Endothelial cell of umbilical vein (primary cell): Measurements from ENCODE around the gene C1orf210. TPM values are rescaled to one million over a fixed set of nuclear protein-coding genes. Genes with fewer than 3 reads are reported as not detected.

Source experiments
- BruUV-seq: library from RNA; stranded (reverse); fragments of 400-500 nt; replicated peaks from 2 replicates; lab custom pipeline; 2021; lab: Mats Ljungman, UMichigan
- CTCF ChIA-PET: fragments of 300-600, 350-600 bp; sonication (Branson Sonifier 250); formaldehyde crosslinking; loops from one replicate; lab custom pipeline; 2021; ENCODE audit warnings: antibody characterized with exemption, inconsistent platforms; lab: Charles Lee
- POLR2A ChIA-PET: fragments of 300-600, 350-600 bp; sonication (Branson Sonifier 250); formaldehyde crosslinking; loops from one replicate; lab custom pipeline; 2021; ENCODE audit warnings: antibody characterized with exemption, inconsistent platforms; lab: Charles Lee
- DNase-seq: peaks from one replicate; pipeline ENCODE4 v3.0.0-alpha.2; 2011; ENCODE audit warnings: low read depth, low spot score
- FAIRE-seq: peaks from 2 replicates; lab custom pipeline; 2011; peaks lifted over from hg19 to GRCh38; lab: Jason Lieb, UNC
- H2AFZ ChIP-seq: 2 replicates; pipeline ENCODE4 v1.6.0; 2012; ENCODE audit warnings: low read depth, low read length, control low read depth, inconsistent platforms
- H3K27ac ChIP-seq: 2 replicates; pipeline ENCODE4 v1.5.1; 2011; ENCODE audit warnings: low read depth, mild to moderate bottlenecking, control low read depth, low read length, moderate library complexity; ENCODE audit not compliant: insufficient read depth
- H3K27me3 ChIP-seq, 2 experiments: 2 replicates each; pipeline versions ENCODE4 v1.6.0 to v1.6.1; 2011; ENCODE audit warnings: low read length in 2 of 2, mixed read lengths in 1 of 2; ENCODE audit not compliant: control insufficient read depth in 2 of 2, insufficient read depth in 2 of 2
- H3K36me3 ChIP-seq, 2 experiments: 2 replicates in 1 of 2; 3 replicates in 1 of 2; pipeline ENCODE4 v1.5.1; 2011; ENCODE audit warnings: low read length in 2 of 2, mild to moderate bottlenecking in 1 of 2, moderate library complexity in 1 of 2; ENCODE audit not compliant: control insufficient read depth in 2 of 2, insufficient read depth in 2 of 2; ENCODE audit errors: extremely low read depth in 1 of 2
- H3K4me1 ChIP-seq: 3 replicates; pipeline ENCODE4 v1.5.1; 2011; ENCODE audit warnings: mild to moderate bottlenecking, low read length; ENCODE audit not compliant: control insufficient read depth, insufficient read depth; ENCODE audit errors: extremely low read depth
- H3K4me2 ChIP-seq: 2 replicates; pipeline ENCODE4 v1.6.1; 2011; ENCODE audit warnings: low read length, control low read depth, mixed read lengths; ENCODE audit not compliant: insufficient read depth
- H3K4me3 ChIP-seq, 3 experiments: fragments of 200-600 bp in 1 of 3; sonication (generic), shearing (Covaris generic) in 1 of 3; replicated peaks in 1 of 3; 2 replicates each; pipeline ENCODE4 v1.5.1; 2011 to 2016; ENCODE audit warnings: control low read depth in 3 of 3, low read length in 3 of 3, mild to moderate bottlenecking in 2 of 3, inconsistent platforms in 1 of 3, low read depth in 1 of 3, moderate library complexity in 1 of 3; ENCODE audit not compliant: insufficient read depth in 1 of 3
- H3K79me2 ChIP-seq: 2 replicates; pipeline ENCODE4 v1.6.0; 2012; ENCODE audit warnings: low read length, inconsistent platforms; ENCODE audit not compliant: control insufficient read depth, insufficient read depth
- H3K9ac ChIP-seq: replicated peaks from 2 replicates; pipeline ENCODE3; 2011; ENCODE audit warnings: low read length, control low read depth; ENCODE audit not compliant: insufficient read depth; ENCODE audit errors: extremely low read depth
- H3K9me1 ChIP-seq: replicated peaks from 3 replicates; pipeline ENCODE4 v1.6.0; 2011; ENCODE audit warnings: mild to moderate bottlenecking, low read length; ENCODE audit not compliant: control insufficient read depth, insufficient read depth; ENCODE audit errors: extremely low read depth
- H3K9me3 ChIP-seq: replicated peaks from 2 replicates; pipeline ENCODE4 v1.5.1; 2012; ENCODE audit warnings: low read length, inconsistent platforms; ENCODE audit not compliant: control insufficient read depth, insufficient read depth
- H4K20me1 ChIP-seq: replicated peaks from 2 replicates; pipeline ENCODE3; 2011; ENCODE audit warnings: mild to moderate bottlenecking, low read length; ENCODE audit not compliant: control insufficient read depth, insufficient read depth; ENCODE audit errors: extremely low read depth
- EZH2 ChIP-seq: IDR thresholded peaks from 2 replicates; pipeline ENCODE4 v1.6.1; 2012; ENCODE audit warnings: borderline replicate concordance, low read depth, mild to moderate bottlenecking, moderate library complexity, low read length, inconsistent platforms; ENCODE audit not compliant: severe bottlenecking
- FOS ChIP-seq: IDR thresholded peaks from 2 replicates; pipeline ENCODE4 v1.6.1; 2011; ENCODE audit warnings: mild to moderate bottlenecking, low read length, moderate library complexity, borderline replicate concordance; ENCODE audit not compliant: insufficient read depth
- GATA2 ChIP-seq: IDR thresholded peaks from 2 replicates; pipeline ENCODE4 v1.7.0; 2011; ENCODE audit warnings: low read depth, mild to moderate bottlenecking, moderate library complexity, mixed read lengths, low read length; ENCODE audit not compliant: insufficient read length, insufficient read depth
- JUN ChIP-seq: IDR thresholded peaks from 2 replicates; pipeline ENCODE4 v1.6.1; 2011; ENCODE audit warnings: borderline replicate concordance, low read depth; ENCODE audit not compliant: insufficient read length, insufficient read depth
- MYC ChIP-seq: IDR thresholded peaks from one replicate; pipeline ENCODE4 v1.6.1; 2011; ENCODE audit warnings: mild to moderate bottlenecking, low read depth, low read length
- POLR2AphosphoS5 ChIP-seq: IDR thresholded peaks from 2 replicates; pipeline ENCODE4 v1.6.1; 2012; ENCODE audit warnings: low read depth, mild to moderate bottlenecking, control low read depth, low read length, moderate library complexity; ENCODE audit not compliant: insufficient read depth
- dilution Hi-C: fragments of 300-500 bp; cut with MboI; formaldehyde crosslinking; loops from one replicate; pipeline ENCODE4 v1.15.0; 2019; ENCODE audit warnings: low sequenced_read_pairs; ENCODE audit not compliant: extremely low pct_ligation_motif_present
- intact Hi-C: fragments of 100-400 bp; cut with micrococcal nuclease; formaldehyde crosslinking; loops from one replicate; pipeline ENCODE4 v1.10.0; 2022
- polyA plus RNA-seq, 4 experiments: library from polyadenylated mRNA; depleted of rRNA in 3 of 4; stranded (reverse) in 3 of 4; unstranded in 1 of 4; fragments of >200 nt; gene quantifications; 2 replicates each; pipeline versions ENCODE4 v1.2.1 to v1.2.3, GENCODE V29; 2011 to 2012; ENCODE audit warnings: missing spikeins in 1 of 4
- total RNA-seq: library from RNA; stranded (reverse); gene quantifications from 2 replicates; pipeline ENCODE4 v1.2.3, GENCODE V29; 2021
- TF ChIP-seq, protein P1 (sequence below), 2 donors: IDR thresholded peaks; 1 replicate in 1 of 2; 2 replicates in 1 of 2; pipeline ENCODE4 v1.5.1; 2011; ENCODE audit warnings: low read length in 2 of 2, mild to moderate bottlenecking in 2 of 2, moderate library complexity in 2 of 2, control low read depth in 1 of 2, inconsistent platforms in 1 of 2, low read depth in 1 of 2; ENCODE audit not compliant: insufficient read depth in 1 of 2; ENCODE audit errors: extremely low read depth in 1 of 2
- TF ChIP-seq, protein P2 (sequence below): IDR thresholded peaks from 2 replicates; pipeline ENCODE4 v1.6.1; 2011; ENCODE audit not compliant: insufficient read depth, insufficient read length

Gene C1orf210
- total and polyA plus RNA-seq, 2 donors (not counting 3 experiments of a cell fraction or from before 2014, with no cell fraction given): not detected

DNA sequence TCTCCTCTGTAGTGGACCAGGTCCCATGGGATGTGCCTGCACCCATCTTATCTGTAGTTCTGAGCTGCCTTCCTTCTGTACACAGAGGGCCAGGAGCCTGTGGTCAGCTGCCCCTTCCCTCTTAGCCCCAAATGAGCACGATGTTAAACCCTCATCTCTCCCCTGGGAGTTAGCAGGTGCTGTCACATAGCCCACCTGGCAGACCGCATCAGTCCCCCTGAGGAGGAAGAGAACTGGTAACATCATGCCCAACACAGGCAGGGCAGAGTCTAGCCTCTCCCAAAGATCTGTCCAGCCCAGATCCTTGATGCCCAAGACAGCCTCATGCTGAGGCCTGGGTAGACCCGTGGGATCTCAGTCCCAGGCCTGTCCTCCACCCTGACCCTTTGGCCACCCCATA lies 20.1 kb upstream of the C1orf210 start:
- no peaks in the 10 kb centered on the region for H4K20me1 ChIP-seq
- FAIRE-seq (no peak), DNase-seq (no peak)
- ChIA-PET CTCF (no interaction called here), POLR2A (no interaction called here)
- H3K9me1 ChIP-seq: no peaks in the 10 kb centered on the region
- no peak overlapping the region for H3K4me3 ChIP-seq
- peaks cover 32 to 54% of the 10 kb centered on the region in 2 experiments for H3K36me3 ChIP-seq
- peaks cover 78% of the 10 kb centered on the region for H3K79me2 ChIP-seq
- H2AFZ ChIP-seq: no peak overlapping the region
- TF ChIP-seq MYC (no peak), FOS (no peak), EZH2 (no peak), GATA2 (no peak), POLR2AphosphoS5 (no peak), JUN (no peak)
- TF ChIP-seq, protein P1, sequence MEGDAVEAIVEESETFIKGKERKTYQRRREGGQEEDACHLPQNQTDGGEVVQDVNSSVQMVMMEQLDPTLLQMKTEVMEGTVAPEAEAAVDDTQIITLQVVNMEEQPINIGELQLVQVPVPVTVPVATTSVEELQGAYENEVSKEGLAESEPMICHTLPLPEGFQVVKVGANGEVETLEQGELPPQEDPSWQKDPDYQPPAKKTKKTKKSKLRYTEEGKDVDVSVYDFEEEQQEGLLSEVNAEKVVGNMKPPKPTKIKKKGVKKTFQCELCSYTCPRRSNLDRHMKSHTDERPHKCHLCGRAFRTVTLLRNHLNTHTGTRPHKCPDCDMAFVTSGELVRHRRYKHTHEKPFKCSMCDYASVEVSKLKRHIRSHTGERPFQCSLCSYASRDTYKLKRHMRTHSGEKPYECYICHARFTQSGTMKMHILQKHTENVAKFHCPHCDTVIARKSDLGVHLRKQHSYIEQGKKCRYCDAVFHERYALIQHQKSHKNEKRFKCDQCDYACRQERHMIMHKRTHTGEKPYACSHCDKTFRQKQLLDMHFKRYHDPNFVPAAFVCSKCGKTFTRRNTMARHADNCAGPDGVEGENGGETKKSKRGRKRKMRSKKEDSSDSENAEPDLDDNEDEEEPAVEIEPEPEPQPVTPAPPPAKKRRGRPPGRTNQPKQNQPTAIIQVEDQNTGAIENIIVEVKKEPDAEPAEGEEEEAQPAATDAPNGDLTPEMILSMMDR (IDR thresholded peaks at IDR 0.05; ENCODE audit: extremely low read depth in 1 of 2, insufficient read depth in 1 of 2, low read depth in 1 of 2, low read length in 2 of 2): no peak
- TF ChIP-seq, protein P2, sequence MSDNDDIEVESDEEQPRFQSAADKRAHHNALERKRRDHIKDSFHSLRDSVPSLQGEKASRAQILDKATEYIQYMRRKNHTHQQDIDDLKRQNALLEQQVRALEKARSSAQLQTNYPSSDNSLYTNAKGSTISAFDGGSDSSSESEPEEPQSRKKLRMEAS: no peak
- no TSS peak for BruUV-seq
- intact Hi-C loops: no loop called here
- H3K27me3 ChIP-seq: no peaks in the 10 kb centered on the region
- dilution Hi-C loops: no loop called here
- H3K27ac ChIP-seq: no peak overlapping the region
- no peak overlapping the region for H3K4me2 ChIP-seq
- peaks cover 28% of the 10 kb centered on the region for H3K4me1 ChIP-seq
- H3K9ac ChIP-seq: no peak overlapping the region
- H3K9me3 ChIP-seq: no peaks in the 10 kb centered on the region
